ENCODE measurements around the gene B9D1.

DNA sequence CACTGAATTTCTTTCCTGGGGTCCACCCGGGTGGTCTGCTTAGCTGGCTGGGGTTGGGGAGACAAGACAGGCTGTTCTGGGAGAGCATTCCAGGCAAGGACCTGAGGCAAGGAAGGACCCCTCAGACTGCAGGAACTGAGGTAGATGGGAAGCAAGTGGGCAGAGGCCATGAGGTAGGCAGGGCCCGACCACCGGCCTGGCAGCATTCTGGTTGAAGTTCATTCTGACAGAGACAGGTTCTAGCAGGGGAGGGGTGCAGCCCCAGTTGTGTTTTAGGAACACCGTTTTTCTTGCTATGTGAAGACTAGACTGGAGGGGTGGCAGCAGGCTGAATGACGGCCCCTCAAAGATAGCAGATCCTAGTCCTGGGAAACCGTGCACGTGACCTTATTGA lies 17.5 kb downstream of the B9D1 start:
- TF ChIP-seq, protein P1, sequence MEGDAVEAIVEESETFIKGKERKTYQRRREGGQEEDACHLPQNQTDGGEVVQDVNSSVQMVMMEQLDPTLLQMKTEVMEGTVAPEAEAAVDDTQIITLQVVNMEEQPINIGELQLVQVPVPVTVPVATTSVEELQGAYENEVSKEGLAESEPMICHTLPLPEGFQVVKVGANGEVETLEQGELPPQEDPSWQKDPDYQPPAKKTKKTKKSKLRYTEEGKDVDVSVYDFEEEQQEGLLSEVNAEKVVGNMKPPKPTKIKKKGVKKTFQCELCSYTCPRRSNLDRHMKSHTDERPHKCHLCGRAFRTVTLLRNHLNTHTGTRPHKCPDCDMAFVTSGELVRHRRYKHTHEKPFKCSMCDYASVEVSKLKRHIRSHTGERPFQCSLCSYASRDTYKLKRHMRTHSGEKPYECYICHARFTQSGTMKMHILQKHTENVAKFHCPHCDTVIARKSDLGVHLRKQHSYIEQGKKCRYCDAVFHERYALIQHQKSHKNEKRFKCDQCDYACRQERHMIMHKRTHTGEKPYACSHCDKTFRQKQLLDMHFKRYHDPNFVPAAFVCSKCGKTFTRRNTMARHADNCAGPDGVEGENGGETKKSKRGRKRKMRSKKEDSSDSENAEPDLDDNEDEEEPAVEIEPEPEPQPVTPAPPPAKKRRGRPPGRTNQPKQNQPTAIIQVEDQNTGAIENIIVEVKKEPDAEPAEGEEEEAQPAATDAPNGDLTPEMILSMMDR (IDR thresholded peaks at IDR 0.05): no peak
- no peak for TF ChIP-seq POLR2A (IDR thresholded peaks at IDR 0.05)

Data from heart left ventricle (tissue), 13 donors.